ENCODE measurements around the gene DYSF. TPM values are rescaled to one million over a fixed set of nuclear protein-coding genes. Genes with fewer than 3 reads are reported as not detected.

DYSF gene
- total RNA-seq, 2 donors from 2014 or later, result 0.77 to 1.6 TPM

- Mint-ChIP-seq H3K36me3 (ENCODE audit: insufficient read depth in 2 of 2) (no peaks in the 10 kb centered on the region), H3K9me3 (no peaks in the 10 kb centered on the region), H3K4me1 (ENCODE audit: low read depth) (no peaks in the 10 kb centered on the region), H3K27me3 (ENCODE audit: low read depth) (no peaks in the 10 kb centered on the region), H3K4me3 (no peak overlapping the region), H3K27ac (no peak overlapping the region)
- ATAC-seq (replicated peaks in 1 of 2) (no peak), DNase-seq (no peak)
Observed at GRCh38 chr2:71552861-71553301, 99.5 kb downstream of the DYSF start.

- no peaks in the 10 kb centered on the region for H3K36me3 Mint-ChIP-seq (ENCODE audit: insufficient read depth in 2 of 2)
- no peaks in the 10 kb centered on the region for H3K4me1 Mint-ChIP-seq (ENCODE audit: low read depth)
- no peaks in the 10 kb centered on the region for H3K27me3 Mint-ChIP-seq (ENCODE audit: low read depth)
- H3K27ac Mint-ChIP-seq, result no peak overlapping the region
- ATAC-seq (replicated peaks in 1 of 2) (no peak), DNase-seq (no peak)
- no peaks in the 10 kb centered on the region for H3K9me3 Mint-ChIP-seq
- H3K4me3 Mint-ChIP-seq, result no peak overlapping the region
Observed at GRCh38 chr2:71554028-71554705, 100.8 kb downstream of the DYSF start.

- DNase-seq (no peak), ATAC-seq (replicated peaks in 1 of 2) (no peak)
- Mint-ChIP-seq H3K9me3 (no peaks in the 10 kb centered on the region), H3K27ac (no peak overlapping the region), H3K27me3 (ENCODE audit: low read depth) (no peaks in the 10 kb centered on the region), H3K4me1 (ENCODE audit: low read depth) (no peaks in the 10 kb centered on the region), H3K36me3 (ENCODE audit: insufficient read depth in 2 of 2) (no peaks in the 10 kb centered on the region), H3K4me3 (no peak overlapping the region)
Observed at GRCh38 chr2:71554706-71555056, 101.3 kb downstream of the DYSF start.

GRCh38 chr2:71555798-71556454 lies 102.6 kb downstream of the DYSF start:
- ATAC-seq (replicated peaks in 1 of 2), result no peak
- no peaks in the 10 kb centered on the region for H3K27me3 Mint-ChIP-seq (ENCODE audit: low read depth)
- no peak overlapping the region for H3K27ac Mint-ChIP-seq
- H3K9me3 Mint-ChIP-seq, result no peaks in the 10 kb centered on the region
- H3K4me3 Mint-ChIP-seq, result no peak overlapping the region
- no peaks in the 10 kb centered on the region for H3K4me1 Mint-ChIP-seq (ENCODE audit: low read depth)
- no peaks in the 10 kb centered on the region for H3K36me3 Mint-ChIP-seq (ENCODE audit: insufficient read depth in 2 of 2)
- no peak for DNase-seq

GRCh38 chr2:71556692-71557250 lies 103.4 kb downstream of the DYSF start:
- Mint-ChIP-seq H3K4me3 (no peak overlapping the region), H3K27me3 (ENCODE audit: low read depth) (no peaks in the 10 kb centered on the region), H3K9me3 (no peaks in the 10 kb centered on the region), H3K4me1 (ENCODE audit: low read depth) (no peaks in the 10 kb centered on the region), H3K27ac (no peak overlapping the region), H3K36me3 (ENCODE audit: insufficient read depth in 2 of 2) (no peaks in the 10 kb centered on the region)
- ATAC-seq (replicated peaks in 1 of 2), result no peak
- no peak for DNase-seq

- Mint-ChIP-seq H3K4me3 (no peak overlapping the region), H3K36me3 (ENCODE audit: insufficient read depth in 2 of 2) (no peaks in the 10 kb centered on the region), H3K27me3 (ENCODE audit: low read depth) (no peaks in the 10 kb centered on the region), H3K27ac (no peak overlapping the region), H3K9me3 (no peaks in the 10 kb centered on the region), H3K4me1 (ENCODE audit: low read depth) (no peaks in the 10 kb centered on the region)
- DNase-seq (no peak), ATAC-seq (replicated peaks in 1 of 2) (no peak)
Observed at GRCh38 chr2:71557321-71557720, 104.0 kb downstream of the DYSF start.

- no peaks in the 10 kb centered on the region for H3K36me3 Mint-ChIP-seq (ENCODE audit: insufficient read depth in 2 of 2)
Observed at GRCh38 chr2:71558300-71559051, 105.1 kb downstream of the DYSF start.

GRCh38 chr2:71559080-71559827 lies 105.9 kb downstream of the DYSF start:
- Mint-ChIP-seq H3K4me1 (ENCODE audit: low read depth) (no peaks in the 10 kb centered on the region), H3K27me3 (ENCODE audit: low read depth) (no peaks in the 10 kb centered on the region), H3K27ac (no peak overlapping the region), H3K36me3 (ENCODE audit: insufficient read depth in 2 of 2) (no peaks in the 10 kb centered on the region), H3K4me3 (no peak overlapping the region), H3K9me3 (no peaks in the 10 kb centered on the region)
- DNase-seq, result no peak
- ATAC-seq (replicated peaks in 1 of 2), result no peak

More at GRCh38 chr2:71558300-71559051, 105.1 kb downstream of the DYSF start:
- DNase-seq (no peak), ATAC-seq (replicated peaks in 1 of 2) (no peak)
- Mint-ChIP-seq H3K27ac (no peak overlapping the region), H3K4me3 (no peak overlapping the region), H3K27me3 (ENCODE audit: low read depth) (no peaks in the 10 kb centered on the region), H3K9me3 (no peaks in the 10 kb centered on the region), H3K4me1 (ENCODE audit: low read depth) (no peaks in the 10 kb centered on the region)

- no peaks in the 10 kb centered on the region for H3K9me3 Mint-ChIP-seq
- no peaks in the 10 kb centered on the region for H3K4me1 Mint-ChIP-seq (ENCODE audit: low read depth)
- H3K27me3 Mint-ChIP-seq (ENCODE audit: low read depth), result no peaks in the 10 kb centered on the region
- no peak overlapping the region for H3K4me3 Mint-ChIP-seq
- H3K36me3 Mint-ChIP-seq (ENCODE audit: insufficient read depth in 2 of 2), result no peaks in the 10 kb centered on the region
- ATAC-seq (replicated peaks in 1 of 2) (no peak), DNase-seq (no peak)
- H3K27ac Mint-ChIP-seq, result no peak overlapping the region
Observed at GRCh38 chr2:71559828-71560637, 106.7 kb downstream of the DYSF start.

- H3K4me1 Mint-ChIP-seq (ENCODE audit: low read depth), result no peaks in the 10 kb centered on the region
- H3K27me3 Mint-ChIP-seq (ENCODE audit: low read depth), result no peaks in the 10 kb centered on the region
- H3K9me3 Mint-ChIP-seq, result no peaks in the 10 kb centered on the region
- ATAC-seq (replicated peaks in 1 of 2) (no peak), DNase-seq (no peak)
- H3K4me3 Mint-ChIP-seq, result no peak overlapping the region
- H3K27ac Mint-ChIP-seq, result no peak overlapping the region
- H3K36me3 Mint-ChIP-seq (ENCODE audit: insufficient read depth in 2 of 2), result no peaks in the 10 kb centered on the region
Observed at GRCh38 chr2:71560638-71561011, 107.3 kb downstream of the DYSF start.

- no peak for DNase-seq
- Mint-ChIP-seq H3K4me3 (no peak overlapping the region), H3K4me1 (ENCODE audit: low read depth) (no peaks in the 10 kb centered on the region), H3K9me3 (no peaks in the 10 kb centered on the region), H3K27me3 (ENCODE audit: low read depth) (no peaks in the 10 kb centered on the region), H3K36me3 (ENCODE audit: insufficient read depth in 2 of 2) (no peaks in the 10 kb centered on the region), H3K27ac (no peak overlapping the region)
- no peak for ATAC-seq (replicated peaks in 1 of 2)
Observed at GRCh38 chr2:71561441-71562267, 108.3 kb downstream of the DYSF start.

GRCh38 chr2:71562518-71562917 lies 109.2 kb downstream of the DYSF start:
- no peak for ATAC-seq (replicated peaks in 1 of 2)
- no peaks in the 10 kb centered on the region for H3K36me3 Mint-ChIP-seq (ENCODE audit: insufficient read depth in 2 of 2)
- no peak overlapping the region for H3K27ac Mint-ChIP-seq

More at GRCh38 chr2:71562518-71562917, 109.2 kb downstream of the DYSF start:
- Mint-ChIP-seq H3K4me3 (no peak overlapping the region), H3K9me3 (no peaks in the 10 kb centered on the region), H3K4me1 (ENCODE audit: low read depth) (no peaks in the 10 kb centered on the region), H3K27me3 (ENCODE audit: low read depth) (no peaks in the 10 kb centered on the region)
- DNase-seq, result no peak
